Type B pancreatic cell (in vitro differentiated cells): Measurements from ENCODE around the gene NACC2. TPM values are rescaled to one million over a fixed set of nuclear protein-coding genes. Genes with fewer than 3 reads are reported as not detected.
A peak's percentile ranks its signal among the peaks of the same experiment; 100 is the strongest.

Experiments
- DNase-seq: peaks from one replicate; pipeline ENCODE4 v3.0.0; 2021; ENCODE audit warnings: mixed read lengths; ENCODE audit not compliant: unreplicated experiment; ENCODE audit errors: extremely low spot score
- H3K27ac Mint-ChIP-seq: 2 replicates; pipeline ENCODE4 v1.8.0; 2021; ENCODE audit warnings: mild to moderate bottlenecking, mixed read lengths
- H3K27me3 Mint-ChIP-seq: 2 replicates; pipeline ENCODE4 v1.8.0; 2021; ENCODE audit warnings: mixed read lengths
- H3K36me3 Mint-ChIP-seq: 2 replicates; pipeline ENCODE4 v1.8.0; 2021; ENCODE audit warnings: mixed read lengths
- H3K4me1 Mint-ChIP-seq: one replicate; pipeline ENCODE4 v1.8.0; 2021; ENCODE audit warnings: mixed read lengths; ENCODE audit not compliant: unreplicated experiment
- H3K4me3 Mint-ChIP-seq: 2 replicates; pipeline ENCODE4 v1.8.0; 2021; ENCODE audit warnings: mild to moderate bottlenecking, mixed read lengths
- H3K9me3 Mint-ChIP-seq: 2 replicates; pipeline ENCODE4 v1.8.0; 2021; ENCODE audit warnings: mixed read lengths
- total RNA-seq: library from RNA; stranded (reverse); gene quantifications from 2 replicates; pipeline ENCODE4 v1.2.1, GENCODE V29; 2021; ENCODE audit warnings: low replicate concordance
- TF ChIP-seq, protein P1 (sequence below): fragments of 200-600 bp; sonication (generic); conservative IDR thresholded peaks from 2 replicates; pipeline ENCODE4 v1.5.0; 2021; ENCODE audit warnings: antibody characterized with exemption, mild to moderate bottlenecking

The NACC2 gene
- total RNA-seq, 1 donor from 2014 or later: 9.3 TPM

DNA sequence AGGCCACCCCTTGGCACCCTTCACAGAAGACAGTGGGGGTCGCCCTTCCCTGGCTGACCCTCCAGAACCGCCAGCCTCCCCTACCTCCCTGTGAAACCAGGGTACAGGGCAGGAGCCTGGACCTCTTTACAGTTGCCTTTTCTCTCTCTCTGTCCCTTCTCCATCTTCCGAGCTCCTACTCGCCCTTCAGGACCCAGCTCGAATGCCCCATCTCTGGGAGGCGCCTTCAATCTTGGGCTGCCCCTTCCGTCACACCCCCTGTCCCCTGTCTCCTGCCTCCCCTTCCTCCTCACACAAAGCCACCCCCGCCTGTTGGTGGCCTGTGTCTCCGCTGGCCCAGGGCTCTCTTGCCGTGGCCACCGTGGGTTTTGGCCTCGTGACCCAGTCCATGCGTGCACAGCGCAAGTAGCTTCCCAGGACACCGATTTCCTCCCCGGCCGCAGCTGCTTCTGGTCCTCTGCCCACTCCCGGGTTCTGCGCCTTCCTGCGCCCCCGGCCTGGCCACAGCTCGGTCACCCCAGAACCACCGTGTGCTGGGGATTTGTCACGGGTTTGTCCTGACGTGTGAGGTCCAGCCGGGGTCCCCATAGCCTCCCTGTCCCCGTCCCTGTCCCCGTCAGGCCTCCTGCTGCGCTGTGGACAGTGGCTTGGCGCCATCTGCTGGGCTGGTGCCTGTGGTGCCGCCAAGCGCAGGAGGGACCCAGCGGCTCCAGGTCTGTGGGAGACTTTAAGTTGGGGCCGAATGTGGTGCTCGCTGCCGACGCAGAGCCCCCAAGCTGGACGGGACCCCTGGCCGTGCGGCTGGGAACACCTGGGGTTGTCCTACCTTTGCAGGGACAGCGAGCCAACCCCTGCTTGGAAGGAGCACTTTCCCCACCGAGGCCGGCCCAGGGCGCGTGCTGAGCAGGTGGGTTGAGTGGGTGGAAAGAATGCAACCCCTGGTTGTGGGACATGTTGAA is 27.6 kb upstream of the NACC2 start:
- H3K4me1 Mint-ChIP-seq: no peaks in the 10 kb centered on the region
- DNase-seq: no peak
- H3K9me3 Mint-ChIP-seq: peaks cover 5% of the 10 kb centered on the region
- H3K36me3 Mint-ChIP-seq: no peaks in the 10 kb centered on the region
- peaks cover 8% of the 10 kb centered on the region for H3K27me3 Mint-ChIP-seq
- TF ChIP-seq, protein P1, sequence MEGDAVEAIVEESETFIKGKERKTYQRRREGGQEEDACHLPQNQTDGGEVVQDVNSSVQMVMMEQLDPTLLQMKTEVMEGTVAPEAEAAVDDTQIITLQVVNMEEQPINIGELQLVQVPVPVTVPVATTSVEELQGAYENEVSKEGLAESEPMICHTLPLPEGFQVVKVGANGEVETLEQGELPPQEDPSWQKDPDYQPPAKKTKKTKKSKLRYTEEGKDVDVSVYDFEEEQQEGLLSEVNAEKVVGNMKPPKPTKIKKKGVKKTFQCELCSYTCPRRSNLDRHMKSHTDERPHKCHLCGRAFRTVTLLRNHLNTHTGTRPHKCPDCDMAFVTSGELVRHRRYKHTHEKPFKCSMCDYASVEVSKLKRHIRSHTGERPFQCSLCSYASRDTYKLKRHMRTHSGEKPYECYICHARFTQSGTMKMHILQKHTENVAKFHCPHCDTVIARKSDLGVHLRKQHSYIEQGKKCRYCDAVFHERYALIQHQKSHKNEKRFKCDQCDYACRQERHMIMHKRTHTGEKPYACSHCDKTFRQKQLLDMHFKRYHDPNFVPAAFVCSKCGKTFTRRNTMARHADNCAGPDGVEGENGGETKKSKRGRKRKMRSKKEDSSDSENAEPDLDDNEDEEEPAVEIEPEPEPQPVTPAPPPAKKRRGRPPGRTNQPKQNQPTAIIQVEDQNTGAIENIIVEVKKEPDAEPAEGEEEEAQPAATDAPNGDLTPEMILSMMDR: peak; percentile 99
- no peak overlapping the region for H3K4me3 Mint-ChIP-seq
- no peak overlapping the region for H3K27ac Mint-ChIP-seq

DNA sequence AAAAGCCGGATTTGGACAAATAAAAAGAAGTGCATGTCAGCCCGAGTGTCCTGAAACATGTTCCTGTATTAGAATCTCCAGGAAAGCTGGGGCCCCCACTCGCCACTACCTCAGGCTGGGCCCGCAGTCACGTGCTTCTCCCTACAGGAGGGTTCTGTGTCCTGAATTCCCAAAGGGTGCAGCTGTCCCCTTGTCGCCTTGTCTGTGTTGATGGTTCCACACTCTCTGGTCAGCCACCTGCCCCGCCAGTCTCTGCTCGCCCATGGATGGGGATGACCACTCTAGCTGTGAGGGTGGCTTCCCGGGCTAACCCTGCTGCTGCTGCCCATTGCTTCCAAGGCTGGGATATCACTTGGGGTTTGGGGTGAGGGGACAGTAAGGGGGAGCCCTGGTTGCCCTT is 26.7 kb upstream of the NACC2 start:
- H3K4me3 Mint-ChIP-seq: no peak overlapping the region
- peaks cover 5% of the 10 kb centered on the region for H3K27me3 Mint-ChIP-seq
- no peak overlapping the region for H3K27ac Mint-ChIP-seq
- no peaks in the 10 kb centered on the region for H3K4me1 Mint-ChIP-seq
- TF ChIP-seq, protein P1: no peak
- peaks cover 5% of the 10 kb centered on the region for H3K9me3 Mint-ChIP-seq
- no peak for DNase-seq
- H3K36me3 Mint-ChIP-seq: no peaks in the 10 kb centered on the region

DNA sequence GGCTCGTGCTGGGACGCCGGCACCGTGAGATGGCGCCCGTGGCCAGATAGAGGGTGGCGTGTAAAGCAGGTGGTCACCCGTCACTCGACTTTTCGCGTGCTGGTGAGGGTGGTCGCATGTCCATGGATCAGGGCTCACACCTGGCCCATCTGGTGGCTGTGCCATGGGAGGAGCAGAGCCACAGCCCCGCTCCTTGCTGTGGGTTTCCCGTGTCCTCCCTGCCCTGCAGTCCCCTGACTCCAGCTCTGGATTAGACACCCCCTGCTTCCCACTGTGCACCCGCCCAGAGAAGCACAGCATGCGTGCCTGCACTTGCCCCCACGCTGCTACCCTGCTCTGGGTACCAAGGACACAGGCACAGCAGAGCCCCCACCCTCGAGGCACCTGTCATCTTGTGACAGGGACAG is 25.4 kb upstream of the NACC2 start:
- Mint-ChIP-seq H3K27ac (no peak overlapping the region), H3K27me3 (peaks cover 5% of the 10 kb centered on the region), H3K36me3 (no peaks in the 10 kb centered on the region), H3K4me1 (no peaks in the 10 kb centered on the region), H3K4me3 (no peak overlapping the region), H3K9me3 (peaks cover 5% of the 10 kb centered on the region)
- TF ChIP-seq, protein P1: no peak
- DNase-seq: no peak

DNA sequence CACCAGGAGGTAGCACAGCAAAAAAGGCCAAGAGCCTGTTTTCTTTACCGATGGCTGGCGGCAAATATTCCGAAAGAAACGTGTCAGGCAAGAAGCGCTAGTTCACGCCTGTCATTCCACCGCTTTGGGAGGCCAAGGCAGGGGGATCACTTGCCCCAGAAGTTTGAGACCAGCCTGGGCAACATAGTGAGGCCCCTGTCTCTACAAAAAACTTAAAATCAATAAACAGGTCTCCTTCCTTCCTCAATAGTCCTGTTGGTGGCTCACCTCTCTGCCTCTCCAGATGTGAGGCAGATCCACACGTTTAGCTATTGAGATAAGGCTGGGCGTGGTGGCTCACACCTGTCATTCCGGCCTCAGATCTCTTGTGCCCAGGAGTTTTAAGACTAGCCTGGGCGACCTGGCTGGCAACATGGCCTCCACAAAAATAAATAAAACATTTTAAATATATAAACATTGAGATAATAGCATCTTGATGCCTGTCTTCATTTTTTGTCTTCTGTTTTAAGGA is 24.8 kb upstream of the NACC2 start:
- no peaks in the 10 kb centered on the region for H3K36me3 Mint-ChIP-seq
- peaks cover 2% of the 10 kb centered on the region for H3K27me3 Mint-ChIP-seq
- H3K4me3 Mint-ChIP-seq: peak overlapping the region; percentile 83
- DNase-seq: no peak
- H3K4me1 Mint-ChIP-seq: peaks cover 1% of the 10 kb centered on the region
- TF ChIP-seq, protein P1: no peak
- H3K27ac Mint-ChIP-seq: peak overlapping the region; percentile 63
- H3K9me3 Mint-ChIP-seq: peaks cover 2% of the 10 kb centered on the region

DNA sequence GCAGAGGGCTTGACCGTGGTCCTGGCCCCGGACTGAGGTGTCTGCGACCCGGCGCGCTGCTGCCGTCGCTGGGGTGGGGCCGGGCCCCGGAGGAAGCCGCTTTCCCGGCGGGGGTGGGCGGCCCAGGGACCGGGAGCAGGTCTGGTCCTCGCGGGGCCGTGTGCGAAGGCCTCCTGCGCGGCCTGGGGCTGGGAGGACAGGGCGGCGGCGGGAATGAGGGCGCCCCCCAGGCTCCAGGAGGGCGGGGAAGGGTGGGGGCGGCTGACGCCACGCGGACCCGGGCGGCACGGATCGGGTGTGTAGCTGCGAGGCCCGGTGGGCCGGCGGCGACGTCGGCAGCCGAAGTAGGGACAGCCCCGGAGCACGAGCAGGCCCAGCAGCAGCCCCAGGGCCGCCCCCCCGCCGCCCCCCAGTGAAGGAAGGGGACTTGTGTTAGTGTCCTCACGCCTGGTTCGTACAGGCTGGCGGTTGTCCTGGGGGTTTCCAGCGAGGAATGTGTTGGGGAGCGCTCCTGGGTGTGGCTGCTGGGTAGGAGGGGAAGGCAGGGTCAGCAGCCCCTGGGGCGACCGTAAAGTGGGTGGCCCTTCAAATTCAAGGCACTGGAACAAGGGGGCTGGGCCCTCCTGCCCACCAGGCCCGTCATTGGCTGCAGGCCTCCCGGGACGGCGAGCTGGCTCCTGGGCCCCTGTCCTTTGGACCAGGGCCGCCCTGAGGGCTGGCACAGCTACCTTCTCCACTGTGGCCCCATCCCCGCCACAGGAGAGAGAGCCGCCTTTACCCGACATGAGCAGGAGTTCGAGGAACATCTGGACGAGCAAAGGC is 24.2 kb upstream of the NACC2 start:
- no peak for DNase-seq
- H3K27me3 Mint-ChIP-seq: no peaks in the 10 kb centered on the region
- H3K27ac Mint-ChIP-seq: peak overlapping the region; percentile 63
- H3K9me3 Mint-ChIP-seq: no peaks in the 10 kb centered on the region
- TF ChIP-seq, protein P1: no peak
- H3K4me3 Mint-ChIP-seq: peak overlapping the region; percentile 85
- peaks cover 4% of the 10 kb centered on the region for H3K36me3 Mint-ChIP-seq
- peaks cover 6% of the 10 kb centered on the region for H3K4me1 Mint-ChIP-seq
